Activated gamma-delta T cell treated with anti-CD3 and anti-CD28 coated beads, Interleukin-2, amount 50 U/mL, for 16 hours (primary cell): ENCODE data around the gene SERP1.

ENCODE experiments used
- DNase-seq: peaks from one replicate; pipeline ENCODE4 v3.0.0-alpha.2; 2020; ENCODE audit warnings: low read depth

SERP1 gene

GRCh38 chr3:150546226-150547044 lies at the start of gene SERP1, which contains the start of gene EIF2A:
TSS of gene SERP1 (minus strand) at chr3:150546496. CDS start at chr3:150546135, 361 bp downstream.
TSS of gene EIF2A (plus strand) at chr3:150546787. CDS start at chr3:150546803, 16 bp downstream.
- DNase-seq, result peak; percentile 99

GRCh38 chr3:150594150-150594549 lies 47.9 kb upstream of the SERP1 start:
- DNase-seq, result no peak

- DNase-seq, result no peak
Measured at GRCh38 chr3:150589759-150590158, 43.5 kb upstream of the SERP1 start.

GRCh38 chr3:150588027-150588830 lies 41.9 kb upstream of the SERP1 start:
- no peak for DNase-seq

GRCh38 chr3:150583028-150583427 lies 36.7 kb upstream of the SERP1 start:
- no peak for DNase-seq

GRCh38 chr3:150582620-150583019 lies 36.3 kb upstream of the SERP1 start:
- no peak for DNase-seq

GRCh38 chr3:150581174-150581573 lies 34.9 kb upstream of the SERP1 start:
- DNase-seq, result no peak

- DNase-seq, result no peak
Measured at GRCh38 chr3:150577855-150578254, 31.6 kb upstream of the SERP1 start.

GRCh38 chr3:150567328-150567727 lies 21.0 kb upstream of the SERP1 start:
- DNase-seq, result no peak

GRCh38 chr3:150564243-150564642 lies 17.9 kb upstream of the SERP1 start:
- no peak for DNase-seq

GRCh38 chr3:150557725-150558124 lies 11.4 kb upstream of the SERP1 start:
- DNase-seq, result no peak

GRCh38 chr3:150556792-150557191 lies 10.5 kb upstream of the SERP1 start:
- no peak for DNase-seq

GRCh38 chr3:150555859-150556436 lies 9.7 kb upstream of the SERP1 start:
- no peak for DNase-seq

- no peak for DNase-seq
Measured at GRCh38 chr3:150547045-150547741, 897 bp upstream of the SERP1 start.

GRCh38 chr3:150545419-150546225 lies 674 bp downstream of the SERP1 start:
- DNase-seq, result peak; percentile 17

- DNase-seq, result no peak
Measured at GRCh38 chr3:150544726-150545125, 1.6 kb downstream of the SERP1 start.

GRCh38 chr3:150544041-150544440 lies 2.3 kb downstream of the SERP1 start:
- DNase-seq, result no peak

- no peak for DNase-seq
Measured at GRCh38 chr3:150543531-150543930, 2.8 kb downstream of the SERP1 start.

- no peak for DNase-seq
Measured at GRCh38 chr3:150543128-150543527, 3.2 kb downstream of the SERP1 start.

- no peak for DNase-seq
Measured at GRCh38 chr3:150540991-150541390, 5.3 kb downstream of the SERP1 start.

GRCh38 chr3:150540297-150540696 lies 6.0 kb downstream of the SERP1 start:
- DNase-seq, result no peak
